HCT116 (cell line): Measurements from ENCODE around the gene FBXO22. TPM values are rescaled to one million over a fixed set of nuclear protein-coding genes. Genes with fewer than 3 reads are reported as not detected.

ENCODE experiments used
- ATAC-seq: fragments of 200-7000 bp; cut with Tn5 transposase; 2 replicates; pipeline ENCODE4 v1.9.1; 2020; ENCODE audit warnings: mild to moderate bottlenecking, moderate library complexity
- BruUV-seq: library from RNA; stranded (reverse); fragments of 400-500 nt; replicated peaks from 2 replicates; lab custom pipeline; 2021; lab: Mats Ljungman, UMichigan
- CTCF ChIA-PET: fragments of 300-600 bp; sonication (Branson Sonifier 250); formaldehyde crosslinking; loops from one replicate; lab custom pipeline; 2021; ENCODE audit warnings: antibody characterized with exemption; lab: Charles Lee
- POLR2A ChIA-PET: fragments of 300-600, 350-600 bp; sonication (Branson Sonifier 250); formaldehyde crosslinking; loops from one replicate; lab custom pipeline; 2021; ENCODE audit warnings: antibody characterized with exemption; lab: Charles Lee
- RAD21 ChIA-PET, 2 experiments: fragments of 300-600 bp; sonication (Branson Sonifier 250); formaldehyde crosslinking; loops; one replicate each; lab custom pipeline; 2023; ENCODE audit warnings: low total read pairs in 2 of 2; ENCODE audit not compliant: uncharacterized antibody in 2 of 2, unreplicated experiment in 2 of 2, low non-redundant PET in 1 of 2; lab: Charles Lee
- DNase-seq: peaks from one replicate; pipeline ENCODE4 v3.0.0-alpha.2; 2010; ENCODE audit warnings: low read depth, low spot score
- H2AFZ ChIP-seq: fragments of 200-600 bp; shearing (Covaris generic), sonication (generic); 2 replicates; pipeline ENCODE4 v1.6.1; 2017; ENCODE audit warnings: low read depth, mixed run types, mixed read lengths, antibody characterized with exemption, low read length; ENCODE audit not compliant: poor library complexity, severe bottlenecking
- H3K27ac ChIP-seq: 2 replicates; pipeline ENCODE4 v1.5.1; 2012; ENCODE audit warnings: low read depth, low read length
- H3K27me3 ChIP-seq: fragments of 200-600 bp; sonication (generic); 2 replicates; pipeline ENCODE4 v1.6.1; 2016; ENCODE audit warnings: mixed run types, low read length, mixed read lengths; ENCODE audit not compliant: insufficient read depth
- H3K36me3 ChIP-seq, 2 experiments: fragments of 200-500 bp in 1 of 2; fragments of 200-600 bp in 1 of 2; sonication (Bioruptor generic) in 1 of 2; sonication (generic) in 1 of 2; 2 replicates each; pipeline versions ENCODE4 v1.5.1 to v1.6.1; 2014 to 2016; ENCODE audit warnings: low read length in 2 of 2, inconsistent platforms in 1 of 2, mixed read lengths in 1 of 2, mixed run types in 1 of 2; ENCODE audit not compliant: insufficient read depth in 2 of 2, control insufficient read depth in 1 of 2
- H3K4me1 ChIP-seq, 2 experiments: fragments of 200-600 bp in 1 of 2; sonication (generic) in 1 of 2; 2 replicates each; pipeline versions ENCODE4 v1.5.1 to v1.6.1; 2012 to 2017; ENCODE audit warnings: low read length in 2 of 2, inconsistent platforms in 1 of 2, mild to moderate bottlenecking in 1 of 2, mixed read lengths in 1 of 2, mixed run types in 1 of 2, moderate library complexity in 1 of 2; ENCODE audit not compliant: insufficient read depth in 2 of 2, control insufficient read depth in 1 of 2
- H3K4me2 ChIP-seq: fragments of 200-600 bp; sonication (generic); 2 replicates; pipeline ENCODE4 v1.6.1; 2017; ENCODE audit warnings: mixed run types, low read length, mixed read lengths
- H3K4me3 ChIP-seq, 2 experiments: fragments of 200-600 bp in 1 of 2; sonication (generic) in 1 of 2; replicated peaks in 1 of 2; 2 replicates each; pipeline ENCODE4 v1.5.1; 2011 to 2016; ENCODE audit warnings: low read length in 2 of 2, control low read depth in 1 of 2, low read depth in 1 of 2, mild to moderate bottlenecking in 1 of 2, mixed read lengths in 1 of 2, mixed run types in 1 of 2
- H3K79me2 ChIP-seq: fragments of 200-600 bp; sonication (generic); 2 replicates; pipeline ENCODE4 v1.6.1; 2017; ENCODE audit warnings: mild to moderate bottlenecking, mixed run types, low read length, moderate library complexity, mixed read lengths; ENCODE audit not compliant: insufficient read depth
- H3K9ac ChIP-seq: fragments of 200-600 bp; sonication (generic); 2 replicates; pipeline ENCODE4 v1.6.1; 2016; ENCODE audit warnings: low read length, mixed read lengths
- H3K9me2 ChIP-seq: fragments of 200-600 bp; sonication (generic), shearing (Covaris generic); 2 replicates; pipeline ENCODE4 v1.6.1; 2017; ENCODE audit warnings: mixed run types, mild to moderate bottlenecking, moderate library complexity; ENCODE audit not compliant: insufficient read depth
- H3K9me3 ChIP-seq, 2 experiments: fragments of 200-500 bp in 1 of 2; fragments of 200-600 bp in 1 of 2; sonication (Bioruptor generic) in 1 of 2; sonication (generic) in 1 of 2; 2 replicates each; pipeline ENCODE4 v1.6.1; 2014 to 2017; ENCODE audit warnings: low read length in 2 of 2, mixed read lengths in 2 of 2, inconsistent platforms in 1 of 2, low read depth in 1 of 2, mild to moderate bottlenecking in 1 of 2, mixed run types in 1 of 2, moderate library complexity in 1 of 2; ENCODE audit not compliant: control insufficient read depth in 1 of 2, insufficient read depth in 1 of 2
- H4K20me1 ChIP-seq: fragments of 200-600 bp; sonication (generic), shearing (Covaris generic); 2 replicates; pipeline ENCODE4 v1.6.1; 2017; ENCODE audit warnings: mixed run types, mild to moderate bottlenecking, moderate library complexity; ENCODE audit not compliant: insufficient read depth
- EZH2phosphoT487 ChIP-seq: fragments of 200-600 bp; IDR thresholded peaks from 2 replicates; pipeline ENCODE4 v1.6.1; 2018; ENCODE audit warnings: antibody characterized with exemption, borderline replicate concordance
- RAD21 ChIP-seq: IDR thresholded peaks from 2 replicates; pipeline ENCODE4 v1.6.1; 2012; ENCODE audit warnings: low read depth, mild to moderate bottlenecking
- REST ChIP-seq: IDR thresholded peaks from 2 replicates; pipeline ENCODE4 v1.6.1; 2012; ENCODE audit warnings: low read depth
- TCF7L2 ChIP-seq: IDR thresholded peaks from 2 replicates; pipeline ENCODE4 v1.7.0; 2011; ENCODE audit warnings: borderline replicate concordance, inconsistent platforms; ENCODE audit not compliant: insufficient read depth, insufficient read length; ENCODE audit errors: extremely low read depth
- YY1 ChIP-seq: IDR thresholded peaks from 2 replicates; pipeline ENCODE4 v1.6.1; 2011; ENCODE audit warnings: low read length, low read depth, moderate library complexity, mild to moderate bottlenecking; ENCODE audit not compliant: insufficient replicate concordance; ENCODE audit errors: extremely low read depth
- intact Hi-C: fragments of 100-400 bp; cut with micrococcal nuclease; formaldehyde crosslinking; loops from 2 replicates; pipeline ENCODE4 v1.10.0; 2022
- total RNA-seq: library from RNA; stranded (reverse); gene quantifications from one replicate; pipeline ENCODE4 v1.2.1, GENCODE V29; 2021; ENCODE audit not compliant: unreplicated experiment

The FBXO22 gene
- total RNA-seq, 1 experiment from 2014 or later: 60.3 TPM

DNA sequence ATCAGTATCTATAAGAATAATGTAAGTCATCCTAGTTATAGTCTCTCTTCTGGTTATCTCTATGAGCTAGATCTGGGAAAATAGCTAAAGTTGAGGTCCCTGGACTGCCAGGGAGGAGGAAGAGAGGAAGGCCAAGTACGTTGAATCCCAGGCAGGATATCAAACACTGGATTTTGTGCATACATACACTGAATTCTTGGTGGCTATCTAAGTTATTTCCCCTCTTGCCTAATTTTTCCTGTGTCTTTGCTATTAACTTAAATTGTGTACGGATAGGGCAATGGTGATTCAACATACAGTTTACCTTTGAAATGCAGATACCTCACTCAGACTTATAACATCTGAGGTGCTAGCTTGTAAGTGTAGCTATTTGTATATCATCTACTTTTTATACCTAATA is 27.2 kb downstream of the FBXO22 start:
- Histone ChIP-seq H3K36me3 (peaks cover 20 to 41% of the 10 kb centered on the region in 2 experiments; a peak in 3 of 4 replicates), H3K79me2 (peaks cover 56% of the 10 kb centered on the region), H3K9me3 (no peaks in the 10 kb centered on the region), H2AFZ (no peak overlapping the region), H3K4me1 (no peaks in the 10 kb centered on the region), H3K27ac (no peak overlapping the region), H4K20me1 (peaks cover 6% of the 10 kb centered on the region; the same call in 1 of the 2 replicates), H3K4me2 (no peak overlapping the region), H3K27me3 (no peaks in the 10 kb centered on the region), H3K4me3 (no peak overlapping the region), H3K9ac (no peak overlapping the region), H3K9me2 (no peaks in the 10 kb centered on the region)
- CTCF ChIA-PET: interaction anchor here (0.5 to 3.0 kb wide), 3 partner anchors 10 to 208 kb away, joined by 3 to 12 read pairs (median 10); no protein-coding TSS in a partner anchor
- TF ChIP-seq EZH2phosphoT487 (no peak), REST (no peak), RAD21 (no peak), TCF7L2 (no peak), YY1 (no peak)
- intact Hi-C loops: no loop called here
- DNase-seq (no peak), ATAC-seq (no peak)
- BruUV-seq: no TSS peak
- POLR2A ChIA-PET: no interaction called here
- RAD21 ChIA-PET: no interaction called here
